Gastrocnemius medialis (tissue), 4 donors: Measurements from ENCODE around the gene VDAC1.

ENCODE experiments used
- POLR2A ChIP-seq, 2 donors: fragments of 450-650 bp; IDR thresholded peaks; one replicate each; pipeline ENCODE4 v1.6.1; 2017; ENCODE audit warnings: antibody characterized with exemption in 2 of 2, mild to moderate bottlenecking in 2 of 2, moderate library complexity in 2 of 2
- TF ChIP-seq, protein P1 (sequence below), 5 experiments: fragments of 450-650 bp in 3 of 5; fragments of 200-600 bp in 2 of 5; sonication (generic) in 2 of 5; IDR thresholded peaks in 4 of 5; conservative IDR thresholded peaks in 1 of 5; 1 replicate in 4 of 5; 2 replicates in 1 of 5; pipeline ENCODE4 v1.5.1; 2016 to 2019; ENCODE audit warnings: antibody characterized with exemption in 5 of 5, mild to moderate bottlenecking in 3 of 5, moderate library complexity in 3 of 5

GRCh38 chr5:133978943-133979342, 25.8 kb downstream of the VDAC1 start:
- TF ChIP-seq, protein P1, sequence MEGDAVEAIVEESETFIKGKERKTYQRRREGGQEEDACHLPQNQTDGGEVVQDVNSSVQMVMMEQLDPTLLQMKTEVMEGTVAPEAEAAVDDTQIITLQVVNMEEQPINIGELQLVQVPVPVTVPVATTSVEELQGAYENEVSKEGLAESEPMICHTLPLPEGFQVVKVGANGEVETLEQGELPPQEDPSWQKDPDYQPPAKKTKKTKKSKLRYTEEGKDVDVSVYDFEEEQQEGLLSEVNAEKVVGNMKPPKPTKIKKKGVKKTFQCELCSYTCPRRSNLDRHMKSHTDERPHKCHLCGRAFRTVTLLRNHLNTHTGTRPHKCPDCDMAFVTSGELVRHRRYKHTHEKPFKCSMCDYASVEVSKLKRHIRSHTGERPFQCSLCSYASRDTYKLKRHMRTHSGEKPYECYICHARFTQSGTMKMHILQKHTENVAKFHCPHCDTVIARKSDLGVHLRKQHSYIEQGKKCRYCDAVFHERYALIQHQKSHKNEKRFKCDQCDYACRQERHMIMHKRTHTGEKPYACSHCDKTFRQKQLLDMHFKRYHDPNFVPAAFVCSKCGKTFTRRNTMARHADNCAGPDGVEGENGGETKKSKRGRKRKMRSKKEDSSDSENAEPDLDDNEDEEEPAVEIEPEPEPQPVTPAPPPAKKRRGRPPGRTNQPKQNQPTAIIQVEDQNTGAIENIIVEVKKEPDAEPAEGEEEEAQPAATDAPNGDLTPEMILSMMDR (IDR thresholded peaks at IDR 0.05 in 4 of 5, conservative IDR thresholded peaks at IDR 0.05 in 1 of 5), result no peak
- TF ChIP-seq POLR2A (IDR thresholded peaks at IDR 0.05), result no peak
